Left ventricle myocardium inferior (tissue), 1 donor: ENCODE measurements around the gene MACROD2. TPM values are rescaled to one million over a fixed set of nuclear protein-coding genes. Genes with fewer than 3 reads are reported as not detected.

Experiments
- DNase-seq: peaks from one replicate; pipeline ENCODE4 v3.0.0-alpha.2; 2020
- H3K27ac ChIP-seq: fragments of 200-600 bp; replicated peaks from 2 replicates; pipeline ENCODE4 v1.8.0; 2021
- H3K27me3 ChIP-seq: fragments of 200-600 bp; 2 replicates; pipeline ENCODE4 v1.8.0; 2021; ENCODE audit warnings: low read depth
- H3K36me3 ChIP-seq: fragments of 200-600 bp; 2 replicates; pipeline ENCODE4 v1.8.0; 2021
- H3K4me1 ChIP-seq: fragments of 200-600 bp; 2 replicates; pipeline ENCODE4 v1.8.0; 2021
- H3K4me3 ChIP-seq: fragments of 200-600 bp; 2 replicates; pipeline ENCODE4 v1.8.0; 2021; ENCODE audit warnings: mild to moderate bottlenecking, moderate library complexity
- H3K9me3 ChIP-seq: fragments of 200-600 bp; replicated peaks from 2 replicates; pipeline ENCODE4 v1.8.0; 2021
- CTCF ChIP-seq: fragments of 200-600 bp; IDR thresholded peaks from 2 replicates; pipeline ENCODE4 v1.8.0; 2021; ENCODE audit warnings: antibody characterized with exemption, mild to moderate bottlenecking, borderline replicate concordance
- intact Hi-C: fragments of 100-400 bp; cut with micrococcal nuclease; formaldehyde crosslinking; loops from one replicate; pipeline ENCODE4 v1.11.0; 2022
- total RNA-seq: library from RNA; stranded (reverse); fragmentation: NEBNext Ultra II Directional; extraction: Animal tissue kit (Norgen Biotek cat#: 25700); gene quantifications from one replicate; pipeline ENCODE4 v1.2.1, GENCODE V29; 2021
- donor health status: DM: no; HTN: yes; CAD: no; lungs with severe emphysema.

Gene MACROD2
- total RNA-seq, 1 donor from 2014 or later, result 3.6 TPM

GRCh38 chr20:15763366-15763765 lies 1768.0 kb downstream of the MACROD2 start:
- no peak for TF ChIP-seq CTCF
- intact Hi-C loops, result no loop called here
- Histone ChIP-seq H3K9me3 (no peaks in the 10 kb centered on the region), H3K4me3 (no peak overlapping the region), H3K27me3 (no peaks in the 10 kb centered on the region), H3K36me3 (no peaks in the 10 kb centered on the region), H3K4me1 (no peaks in the 10 kb centered on the region), H3K27ac (no peak overlapping the region)
- no peak for DNase-seq

GRCh38 chr20:15767586-15767985 lies 1772.3 kb downstream of the MACROD2 start:
- TF ChIP-seq CTCF, result no peak
- no peaks in the 10 kb centered on the region for H3K4me1 ChIP-seq

DNA sequence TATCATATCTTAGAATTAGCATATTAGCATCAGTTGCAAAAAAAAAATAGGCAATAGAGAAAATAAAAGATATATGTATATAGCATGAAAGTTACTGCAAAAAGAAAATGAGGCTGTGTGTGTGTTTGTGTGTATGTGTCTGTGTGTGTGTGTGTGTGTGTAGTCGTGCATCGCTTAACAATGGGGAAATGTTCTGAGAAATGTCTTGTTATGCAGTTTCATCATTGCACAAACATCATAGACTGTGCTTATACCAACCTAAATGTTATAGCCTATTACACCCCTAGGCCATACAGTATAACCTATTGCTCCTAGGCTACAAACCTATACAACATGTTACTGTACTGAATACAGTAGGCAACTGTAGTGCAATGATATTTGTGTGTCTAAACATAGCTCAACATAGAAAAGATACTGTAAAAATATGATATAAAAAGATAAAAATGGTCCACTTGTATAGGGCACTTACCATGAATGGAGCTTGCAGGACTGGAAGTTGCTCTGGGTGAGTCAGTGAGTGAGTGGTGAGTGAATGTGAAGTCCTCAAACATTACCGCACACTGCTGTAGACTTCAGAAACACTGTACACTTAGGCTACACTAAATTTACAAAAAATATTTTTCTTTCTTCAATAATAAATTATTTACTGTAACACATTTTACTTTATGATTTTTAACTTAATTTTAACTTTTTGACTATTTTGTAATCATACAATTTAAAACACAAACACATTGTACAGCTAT lies 1772.9 kb downstream of the MACROD2 start:
- TF ChIP-seq CTCF, result no peak
- intact Hi-C loops, result no loop called here

More at GRCh38 chr20:15767586-15767985, 1772.3 kb downstream of the MACROD2 start:
- Histone ChIP-seq H3K9me3 (no peaks in the 10 kb centered on the region), H3K27me3 (peaks cover 4% of the 10 kb centered on the region), H3K4me3 (no peak overlapping the region), H3K27ac (no peak overlapping the region), H3K36me3 (no peaks in the 10 kb centered on the region)
- intact Hi-C loops, result no loop called here
- DNase-seq, result no peak

DNA sequence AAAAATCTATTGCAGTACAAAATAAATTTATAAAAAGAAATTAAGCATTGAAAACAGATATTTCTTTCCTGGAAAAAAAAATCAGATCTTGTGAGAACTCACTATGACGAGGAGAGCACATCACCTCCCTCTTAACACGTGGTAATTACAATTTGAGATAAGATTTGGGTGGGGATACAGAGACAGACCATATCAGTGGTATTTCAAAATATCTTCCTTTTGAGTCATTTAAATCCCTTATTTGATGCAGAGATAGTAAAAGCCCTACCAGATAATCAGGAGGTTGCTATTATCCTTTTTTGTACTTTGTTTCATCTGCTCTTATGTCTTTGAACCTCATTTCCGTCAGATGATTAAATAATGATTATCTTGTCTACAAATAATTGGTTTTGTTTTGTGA lies 1777.5 kb downstream of the MACROD2 start:
- no peak overlapping the region for H3K27ac ChIP-seq
- no peaks in the 10 kb centered on the region for H3K36me3 ChIP-seq
- intact Hi-C loops, result no loop called here
- H3K4me1 ChIP-seq, result no peaks in the 10 kb centered on the region
- no peak for DNase-seq
- no peak overlapping the region for H3K4me3 ChIP-seq
- TF ChIP-seq CTCF, result no peak
- H3K9me3 ChIP-seq, result no peaks in the 10 kb centered on the region
- H3K27me3 ChIP-seq, result peaks cover 4% of the 10 kb centered on the region

More for the DNA sequence above, 1772.9 kb downstream of the MACROD2 start:
- Histone ChIP-seq H3K27me3 (peaks cover 4% of the 10 kb centered on the region), H3K36me3 (no peaks in the 10 kb centered on the region), H3K27ac (no peak overlapping the region), H3K9me3 (no peaks in the 10 kb centered on the region), H3K4me3 (no peak overlapping the region), H3K4me1 (no peaks in the 10 kb centered on the region)
- DNase-seq, result no peak

DNA sequence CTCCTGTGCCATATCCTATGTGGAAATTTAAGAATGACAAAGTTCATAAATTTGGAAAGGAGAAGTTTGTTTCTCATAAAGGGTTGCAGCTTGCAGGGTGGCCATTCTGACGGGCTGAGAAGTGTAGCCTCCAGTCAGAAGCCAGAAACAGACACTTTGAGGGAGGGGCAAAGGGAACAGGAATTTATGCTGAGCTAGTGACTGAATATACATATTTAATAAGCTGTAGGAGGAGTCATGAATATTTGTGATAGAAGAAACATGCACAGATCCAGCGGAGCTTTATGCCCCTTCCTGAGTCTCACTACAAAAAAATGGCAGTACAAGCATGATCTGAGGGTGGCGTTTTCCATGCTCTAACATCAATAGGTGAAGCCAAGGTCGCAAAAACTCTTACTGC lies 1779.6 kb downstream of the MACROD2 start:
- H3K27me3 ChIP-seq, result peaks cover 4% of the 10 kb centered on the region
- H3K27ac ChIP-seq, result no peak overlapping the region
- H3K36me3 ChIP-seq, result no peaks in the 10 kb centered on the region
- intact Hi-C loops, result no loop called here
- no peak overlapping the region for H3K4me3 ChIP-seq
- no peak for TF ChIP-seq CTCF
- H3K4me1 ChIP-seq, result no peaks in the 10 kb centered on the region
- DNase-seq, result no peak
- H3K9me3 ChIP-seq, result no peaks in the 10 kb centered on the region
